ENCODE measurements around the gene IL11. TPM values are rescaled to one million over a fixed set of nuclear protein-coding genes. Genes with fewer than 3 reads are reported as not detected.
A peak's percentile ranks its signal among the peaks of the same experiment; 100 is the strongest.

The IL11 gene
- total and polyA plus RNA-seq, 4 donors = 0.26 to 0.74 (median 0.41) TPM; not detected in 1

- Histone ChIP-seq H3K4me1 (ENCODE audit: control insufficient read depth in 5 of 5, insufficient read depth in 5 of 5, low read length in 5 of 5) (peaks cover 0 to 15% (median 3%) of the 10 kb centered on the region in 5 donors), H3K27me3 (ENCODE audit: control insufficient read depth in 3 of 3, insufficient read depth in 3 of 3, low read length in 2 of 3) (peaks cover 0 to 21% (median 19%) of the 10 kb centered on the region in 3 donors), H3K9ac (ENCODE audit: insufficient read depth in 1 of 2, low read length in 2 of 2) (no peak overlapping the region), H3K27ac (ENCODE audit: low read depth in 1 of 2, low read length in 1 of 2) (no peak overlapping the region), H3K9me3 (ENCODE audit: control insufficient read depth in 4 of 4, insufficient read depth in 3 of 4, low read length in 3 of 4) (peaks cover 0 to 3% (median 0%) of the 10 kb centered on the region in 4 donors), H3K4me3 (no peak overlapping the region), H3K36me3 (ENCODE audit: control insufficient read depth in 4 of 4, insufficient read depth in 4 of 4, low read length in 4 of 4) (peaks cover 0 to 14% (median 0%) of the 10 kb centered on the region in 4 donors)
- ATAC-seq (ENCODE audit: insufficient read depth, low FRiP score) = no peak
- TF ChIP-seq, protein P1, sequence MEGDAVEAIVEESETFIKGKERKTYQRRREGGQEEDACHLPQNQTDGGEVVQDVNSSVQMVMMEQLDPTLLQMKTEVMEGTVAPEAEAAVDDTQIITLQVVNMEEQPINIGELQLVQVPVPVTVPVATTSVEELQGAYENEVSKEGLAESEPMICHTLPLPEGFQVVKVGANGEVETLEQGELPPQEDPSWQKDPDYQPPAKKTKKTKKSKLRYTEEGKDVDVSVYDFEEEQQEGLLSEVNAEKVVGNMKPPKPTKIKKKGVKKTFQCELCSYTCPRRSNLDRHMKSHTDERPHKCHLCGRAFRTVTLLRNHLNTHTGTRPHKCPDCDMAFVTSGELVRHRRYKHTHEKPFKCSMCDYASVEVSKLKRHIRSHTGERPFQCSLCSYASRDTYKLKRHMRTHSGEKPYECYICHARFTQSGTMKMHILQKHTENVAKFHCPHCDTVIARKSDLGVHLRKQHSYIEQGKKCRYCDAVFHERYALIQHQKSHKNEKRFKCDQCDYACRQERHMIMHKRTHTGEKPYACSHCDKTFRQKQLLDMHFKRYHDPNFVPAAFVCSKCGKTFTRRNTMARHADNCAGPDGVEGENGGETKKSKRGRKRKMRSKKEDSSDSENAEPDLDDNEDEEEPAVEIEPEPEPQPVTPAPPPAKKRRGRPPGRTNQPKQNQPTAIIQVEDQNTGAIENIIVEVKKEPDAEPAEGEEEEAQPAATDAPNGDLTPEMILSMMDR (IDR thresholded peaks at IDR 0.05; ENCODE audit: control extremely low read depth, extremely low read depth) = no peak
- DNase-seq = peak; percentile 49 to 76 (median 56)
- WGBS, 2 donors = 67 to 79% methylated on average over 22 of the region's 22 CpGs
These were observed 21.8 kb downstream of the IL11 start for GRCh38 chr19:55348317-55349034.

GRCh38 chr19:55347442-55348009 is 22.7 kb downstream of the IL11 start:
- 86 to 91% methylated on average over 9 to 10 of the region's 10 CpGs for WGBS, 2 donors
- DNase-seq = no peak
- Histone ChIP-seq H3K9me3 (ENCODE audit: control insufficient read depth in 4 of 4, insufficient read depth in 3 of 4, low read length in 3 of 4) (peaks cover 0 to 3% (median 0%) of the 10 kb centered on the region in 4 donors), H3K4me3 (no peak overlapping the region), H3K36me3 (ENCODE audit: control insufficient read depth in 4 of 4, insufficient read depth in 4 of 4, low read length in 4 of 4) (peaks cover 0 to 23% (median 3%) of the 10 kb centered on the region in 4 donors), H3K27me3 (ENCODE audit: control insufficient read depth in 3 of 3, insufficient read depth in 3 of 3, low read length in 2 of 3) (peaks cover 0 to 12% (median 9%) of the 10 kb centered on the region in 3 donors), H3K9ac (ENCODE audit: insufficient read depth in 1 of 2, low read length in 2 of 2) (no peak overlapping the region), H3K4me1 (ENCODE audit: control insufficient read depth in 5 of 5, insufficient read depth in 5 of 5, low read length in 5 of 5) (peaks cover 0 to 12% (median 0%) of the 10 kb centered on the region in 5 donors), H3K27ac (ENCODE audit: low read depth in 1 of 2, low read length in 1 of 2) (no peak overlapping the region)
- TF ChIP-seq, protein P1 (IDR thresholded peaks at IDR 0.05; ENCODE audit: control extremely low read depth, extremely low read depth) = no peak
- no peak for ATAC-seq (ENCODE audit: insufficient read depth, low FRiP score)

GRCh38 chr19:55346725-55347441 is 23.4 kb downstream of the IL11 start:
- TF ChIP-seq, protein P1 (IDR thresholded peaks at IDR 0.05; ENCODE audit: control extremely low read depth, extremely low read depth) = no peak
- no peak overlapping the region for H3K27ac ChIP-seq (ENCODE audit: low read depth in 1 of 2, low read length in 1 of 2)
- DNase-seq (no peak), ATAC-seq (ENCODE audit: insufficient read depth, low FRiP score) (no peak)
- H3K4me3 ChIP-seq = no peak overlapping the region
- peaks cover 0 to 3% (median 0%) of the 10 kb centered on the region in 4 donors for H3K9me3 ChIP-seq (ENCODE audit: control insufficient read depth in 4 of 4, insufficient read depth in 3 of 4, low read length in 3 of 4)
- H3K9ac ChIP-seq (ENCODE audit: insufficient read depth in 1 of 2, low read length in 2 of 2) = no peak overlapping the region
- H3K4me1 ChIP-seq (ENCODE audit: control insufficient read depth in 5 of 5, insufficient read depth in 5 of 5, low read length in 5 of 5) = peaks cover 0 to 12% (median 0%) of the 10 kb centered on the region in 5 donors
- peaks cover 0 to 26% (median 6%) of the 10 kb centered on the region in 4 donors for H3K36me3 ChIP-seq (ENCODE audit: control insufficient read depth in 4 of 4, insufficient read depth in 4 of 4, low read length in 4 of 4)
- peaks cover 0 to 5% (median 3%) of the 10 kb centered on the region in 3 donors for H3K27me3 ChIP-seq (ENCODE audit: control insufficient read depth in 3 of 3, insufficient read depth in 3 of 3, low read length in 2 of 3)
- WGBS, 2 donors = 92 to 97% methylated on average over 29 to 41 of the region's 41 CpGs
